Germinal center (tissue), 1 donor: ENCODE measurements around the gene CPAMD8.

Source experiments
- DNase-seq: peaks from one replicate; pipeline ENCODE4 v3.0.0; 2012; ENCODE audit warnings: mixed read lengths, low spot score

The CPAMD8 gene

GRCh38 chr19:17026706-17027534 lies at the start of gene CPAMD8:
CPAMD8 (minus strand) TSS chr19:17026810; CDS start chr19:17026642, 168 bp downstream.
- DNase-seq = no peak

GRCh38 chr19:17075864-17076542 lies 49.4 kb upstream of the CPAMD8 start:
- peak; percentile 41 for DNase-seq

- DNase-seq = peak; percentile 97
These were observed 48.6 kb upstream of the CPAMD8 start, which contains the start of the genes HAUS8 and MYO9B for GRCh38 chr19:17075035-17075863. HAUS8 (minus strand) TSS chr19:17075452; CDS start chr19:17075422, 30 bp downstream. MYO9B (plus strand) TSS chr19:17075777; CDS start chr19:17101718, 25,941 bp downstream.

GRCh38 chr19:17074634-17075034 lies 48.0 kb upstream of the CPAMD8 start:
- peak; percentile 68 for DNase-seq

- DNase-seq = no peak
These were observed 47.4 kb upstream of the CPAMD8 start for GRCh38 chr19:17073869-17074633.

GRCh38 chr19:17070912-17071311 lies 44.3 kb upstream of the CPAMD8 start:
- DNase-seq = no peak

GRCh38 chr19:17070421-17070820 lies 43.8 kb upstream of the CPAMD8 start:
- DNase-seq = no peak

- DNase-seq = no peak
These were observed 42.6 kb upstream of the CPAMD8 start for GRCh38 chr19:17069193-17069592.

- no peak for DNase-seq
These were observed 36.8 kb upstream of the CPAMD8 start for GRCh38 chr19:17063428-17063827.

- DNase-seq = no peak
These were observed 35.1 kb upstream of the CPAMD8 start for GRCh38 chr19:17061691-17062090.

- no peak for DNase-seq
These were observed 34.6 kb upstream of the CPAMD8 start for GRCh38 chr19:17061205-17061604.

GRCh38 chr19:17060802-17061201 lies 34.2 kb upstream of the CPAMD8 start:
- DNase-seq = no peak

GRCh38 chr19:17058236-17058635 lies 31.6 kb upstream of the CPAMD8 start:
- no peak for DNase-seq

- DNase-seq = no peak
These were observed 29.0 kb upstream of the CPAMD8 start for GRCh38 chr19:17055636-17056035.

GRCh38 chr19:17054746-17055145 lies 28.1 kb upstream of the CPAMD8 start:
- DNase-seq = no peak

GRCh38 chr19:17052439-17052838 lies 25.8 kb upstream of the CPAMD8 start:
- DNase-seq = peak; percentile 30

- no peak for DNase-seq
These were observed 23.2 kb upstream of the CPAMD8 start for GRCh38 chr19:17049711-17050280.

GRCh38 chr19:17048885-17049453 lies 22.4 kb upstream of the CPAMD8 start:
- no peak for DNase-seq

- no peak for DNase-seq
These were observed 19.4 kb upstream of the CPAMD8 start for GRCh38 chr19:17045907-17046502.

- DNase-seq = no peak
These were observed 17.1 kb upstream of the CPAMD8 start for GRCh38 chr19:17043744-17044143.
